Subcutaneous adipose tissue (tissue), 4 donors: ENCODE results near the gene DDR1. TPM values are rescaled to one million over a fixed set of nuclear protein-coding genes. Genes with fewer than 3 reads are reported as not detected.

ENCODE experiments used
- CTCF ChIP-seq: fragments of 450-650 bp; IDR thresholded peaks from one replicate; pipeline ENCODE4 v1.5.1; 2016; ENCODE audit warnings: low read depth, mild to moderate bottlenecking, control low read depth, antibody characterized with exemption, moderate library complexity
- total RNA-seq, 4 donors: library from RNA; depleted of rRNA; stranded (reverse); fragments of >200 nt; gene quantifications; one replicate each; pipeline ENCODE4 v1.1.0, GENCODE V29; 2016

The DDR1 gene
- total RNA-seq, 4 donors from 2014 or later, result 14.3 to 62.0 (median 27.8) TPM

DNA sequence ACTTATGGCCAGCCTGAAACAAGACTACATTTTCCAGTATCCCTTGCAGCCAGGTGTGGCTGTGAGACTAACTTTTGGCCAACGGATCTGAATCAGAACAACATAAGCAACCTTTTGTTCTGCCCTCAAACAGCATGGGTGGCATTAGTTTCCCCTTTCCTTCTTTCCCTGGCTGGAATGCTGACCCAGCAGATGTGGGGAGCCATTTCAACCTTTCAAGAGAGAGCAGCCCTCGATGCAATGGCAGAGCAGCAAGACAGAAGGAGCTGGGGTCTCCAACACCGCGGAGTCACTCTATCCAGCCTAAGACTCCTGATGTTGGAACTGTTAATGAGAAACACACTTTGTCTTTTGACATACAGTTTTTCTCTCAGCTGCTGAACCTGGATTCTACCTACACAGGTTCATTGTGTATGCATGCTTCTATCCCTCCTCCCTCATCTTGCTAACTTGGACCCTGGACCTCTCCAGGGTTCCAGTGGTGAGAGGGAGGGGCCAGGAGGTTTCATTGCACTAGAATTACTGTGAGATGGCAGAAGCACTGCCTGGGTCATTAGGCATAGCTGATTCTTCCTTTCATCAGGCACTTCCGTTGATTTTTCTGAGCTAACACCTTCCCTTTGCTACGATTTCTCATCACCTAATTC lies 28.8 kb upstream of the DDR1 start:
- TF ChIP-seq CTCF, result no peak

- TF ChIP-seq CTCF, result no peak
Observed at GRCh38 chr6:30857112-30857511, 27.2 kb upstream of the DDR1 start.

DNA sequence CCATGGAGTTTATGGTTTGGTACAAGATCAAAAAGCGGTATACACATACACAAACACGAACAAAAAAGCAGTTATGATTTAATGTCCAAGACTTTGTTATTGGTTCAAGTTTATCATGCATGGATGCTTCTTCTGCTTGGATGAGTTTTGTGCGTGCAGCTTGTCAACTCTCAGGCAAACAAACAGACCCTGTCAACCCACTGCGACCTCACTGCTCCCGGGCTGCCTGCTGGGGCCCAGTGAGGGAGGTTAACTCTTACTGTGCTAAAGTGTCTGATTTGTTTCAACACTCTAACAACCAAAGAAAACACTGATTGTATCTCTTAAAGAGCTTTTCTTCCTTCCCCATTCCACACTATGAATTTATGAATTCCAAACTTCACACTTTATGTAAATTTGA lies 26.8 kb upstream of the DDR1 start:
- TF ChIP-seq CTCF, result no peak

GRCh38 chr6:30861257-30862048 lies 22.9 kb upstream of the DDR1 start:
- TF ChIP-seq CTCF, result no peak

- TF ChIP-seq CTCF, result no peak
Observed at GRCh38 chr6:30862156-30862875, 22.0 kb upstream of the DDR1 start.

GRCh38 chr6:30864325-30864724 lies 20.0 kb upstream of the DDR1 start:
- TF ChIP-seq CTCF, result no peak

GRCh38 chr6:30870546-30870945 lies 13.8 kb upstream of the DDR1 start:
- no peak for TF ChIP-seq CTCF
